GM12878 (cell line): ENCODE measurements around the gene MST1R. TPM values are rescaled to one million over a fixed set of nuclear protein-coding genes. Genes with fewer than 3 reads are reported as not detected.

Experiments
- ATAC-seq: fragments of 200-7000 bp; cut with Tn5 transposase; 3 replicates; pipeline ENCODE4 v1.9.1; 2020; ENCODE audit warnings: mild to moderate bottlenecking, moderate library complexity
- BruUV-seq: library from RNA; stranded (reverse); fragments of 400-500 nt; replicated peaks from 2 replicates; lab custom pipeline; 2021; lab: Mats Ljungman, UMichigan
- CTCF ChIA-PET: fragments of 300-600 bp; sonication (Branson Sonifier 250); formaldehyde crosslinking; extraction: SDS; loops from one replicate; lab custom pipeline; 2021; ENCODE audit warnings: inconsistent platforms; lab: Yijun Ruan, JAX
- POLR2A ChIA-PET: fragments of 350-600 bp; formaldehyde crosslinking; extraction: SDS; loops from one replicate; lab custom pipeline; 2021; ENCODE audit warnings: inconsistent platforms; lab: Charles Lee
- RAD21 ChIA-PET: fragments of 300-600 bp; sonication (Branson Sonifier 250); formaldehyde crosslinking; loops from one replicate; lab custom pipeline; 2023; ENCODE audit warnings: antibody characterized with exemption; ENCODE audit not compliant: unreplicated experiment; lab: Charles Lee
- SMC1A ChIA-PET: fragments of 300-600 bp; sonication (Branson Sonifier 250); formaldehyde crosslinking; loops from one replicate; lab custom pipeline; 2023; ENCODE audit not compliant: unreplicated experiment, uncharacterized antibody; lab: Charles Lee
- DNase-seq: peaks from one replicate; pipeline ENCODE4 v3.0.0-alpha.2; 2011; ENCODE audit warnings: low read depth, low spot score
- FAIRE-seq: peaks from 3 replicates; lab custom pipeline; 2011; peaks lifted over from hg19 to GRCh38; lab: Jason Lieb, UNC
- H2AFZ ChIP-seq: 2 replicates; pipeline ENCODE4 v1.6.0; 2011; ENCODE audit warnings: low read depth, low read length, control low read depth; ENCODE audit not compliant: control insufficient read depth
- H3K27ac ChIP-seq: 2 replicates; pipeline ENCODE4 v1.5.1; 2011; ENCODE audit warnings: control low read depth; ENCODE audit not compliant: control insufficient read depth, insufficient read depth
- H3K27me3 ChIP-seq, 2 experiments: replicated peaks in 1 of 2; 2 replicates each; pipeline versions ENCODE4 v1.6.0 to v1.6.1; 2011; ENCODE audit warnings: low read length in 1 of 2; ENCODE audit not compliant: control insufficient read depth in 2 of 2, insufficient read depth in 2 of 2
- H3K36me3 ChIP-seq, 2 experiments: 2 replicates each; pipeline ENCODE4 v1.5.1; 2011; ENCODE audit warnings: low read length in 1 of 2; ENCODE audit not compliant: control insufficient read depth in 2 of 2, insufficient read depth in 2 of 2
- H3K4me1 ChIP-seq: 2 replicates; pipeline ENCODE4 v1.6.1; 2011; ENCODE audit warnings: mild to moderate bottlenecking, low read length, moderate library complexity, mixed read lengths; ENCODE audit not compliant: control insufficient read depth, insufficient read depth
- H3K4me2 ChIP-seq: 2 replicates; pipeline ENCODE4 v1.6.0; 2011; ENCODE audit warnings: control low read depth; ENCODE audit not compliant: control insufficient read depth, insufficient read depth
- H3K4me3 ChIP-seq: fragments of 200-600 bp; sonication (generic); 2 replicates; pipeline ENCODE4 v1.5.1; 2016
- H3K79me2 ChIP-seq: 2 replicates; pipeline ENCODE4 v1.6.0; 2011; ENCODE audit warnings: low read length; ENCODE audit not compliant: control insufficient read depth, insufficient read depth
- H3K9ac ChIP-seq: 2 replicates; pipeline ENCODE4 v1.8.0; 2011; ENCODE audit warnings: low read length, control low read depth, mixed read lengths; ENCODE audit not compliant: control insufficient read depth, insufficient read depth
- H3K9me3 ChIP-seq: replicated peaks from 3 replicates; pipeline ENCODE4 v1.5.1; 2011; ENCODE audit warnings: mild to moderate bottlenecking, low read length; ENCODE audit not compliant: control insufficient read depth, insufficient read depth
- H4K20me1 ChIP-seq: 2 replicates; pipeline ENCODE4 v1.6.0; 2011; ENCODE audit not compliant: control insufficient read depth, insufficient read depth
- ASH2L ChIP-seq: fragments of 300-600, 200-600 bp; sonication (generic); IDR thresholded peaks from 2 replicates; pipeline ENCODE4 v1.6.1; 2017; ENCODE audit warnings: low read depth, mild to moderate bottlenecking, borderline replicate concordance
- BACH1 ChIP-seq: fragments of 450-650 bp; IDR thresholded peaks from 2 replicates; pipeline ENCODE4 v1.6.1; 2017; ENCODE audit warnings: mild to moderate bottlenecking, borderline replicate concordance
- BHLHE40 ChIP-seq, 2 experiments: fragments of 450-650 bp in 1 of 2; IDR thresholded peaks; 2 replicates each; pipeline ENCODE4 v1.6.1; 2011 to 2017; ENCODE audit warnings: low read depth in 2 of 2, borderline replicate concordance in 1 of 2, improper control_type of control experiment in 1 of 2, low read length in 1 of 2, mild to moderate bottlenecking in 1 of 2
- CBX3 ChIP-seq: fragments of 200-600 bp; sonication (generic); IDR thresholded peaks from 2 replicates; pipeline ENCODE4 v1.6.1; 2016; ENCODE audit warnings: low read depth, borderline replicate concordance
- CHD2 ChIP-seq: IDR thresholded peaks from 2 replicates; pipeline ENCODE4 v1.6.1; 2011; ENCODE audit warnings: low read depth, low read length, improper control_type of control experiment, borderline replicate concordance
- EED ChIP-seq: sonication (generic); IDR thresholded peaks from 2 replicates; pipeline ENCODE4 v1.6.1; 2016; ENCODE audit warnings: antibody characterized with exemption, low read depth
- GABPA ChIP-seq: IDR thresholded peaks from 2 replicates; pipeline ENCODE4 v1.6.1; 2014; ENCODE audit warnings: antibody characterized with exemption, low read depth, mild to moderate bottlenecking, inconsistent platforms
- HCFC1 ChIP-seq: fragments of 150-350 bp; IDR thresholded peaks from 2 replicates; pipeline ENCODE4 v1.6.1; 2014; ENCODE audit warnings: low read length
- IRF5 ChIP-seq: fragments of 450-650 bp; IDR thresholded peaks from 2 replicates; pipeline ENCODE4 v1.6.1; 2017; ENCODE audit warnings: borderline replicate concordance
- NRF1 ChIP-seq: conservative IDR thresholded peaks from 2 replicates; pipeline ENCODE4 v1.6.1; 2011; ENCODE audit warnings: mild to moderate bottlenecking, low read depth, low read length, improper control_type of control experiment
- PML ChIP-seq: IDR thresholded peaks from 2 replicates; pipeline ENCODE4 v1.6.1; 2012; ENCODE audit warnings: low read length, inconsistent platforms
- POLR2AphosphoS5 ChIP-seq: IDR thresholded peaks from 2 replicates; pipeline ENCODE4 v1.6.1; 2011; ENCODE audit warnings: mild to moderate bottlenecking, low read length, inconsistent platforms
- SMAD1 ChIP-seq: fragments of 450-650 bp; IDR thresholded peaks from 2 replicates; pipeline ENCODE4 v1.6.1; 2018; ENCODE audit warnings: mild to moderate bottlenecking, low read depth; ENCODE audit not compliant: partially characterized antibody
- SREBF2 ChIP-seq: IDR thresholded peaks from 2 replicates; pipeline ENCODE4 v1.6.1; 2012; ENCODE audit warnings: mild to moderate bottlenecking, low read length
- TCF12 ChIP-seq: IDR thresholded peaks from 2 replicates; pipeline ENCODE4 v1.6.1; 2011; ENCODE audit warnings: low read depth, mild to moderate bottlenecking, low read length
- ZBTB33 ChIP-seq: fragments of 450-650 bp; IDR thresholded peaks from 2 replicates; pipeline ENCODE4 v1.6.1; 2017; ENCODE audit warnings: mild to moderate bottlenecking
- ZNF274 ChIP-seq: IDR thresholded peaks from one replicate; pipeline ENCODE4 v1.8.0; 2011; ENCODE audit not compliant: insufficient read length, insufficient read depth
- WGBS: methylation state at CpG from one replicate; pipeline ENCODE4 v1.1.6; 2016; ENCODE audit warnings: low lambda C conversion rate; ENCODE audit not compliant: insufficient replicate concordance, insufficient coverage; ENCODE audit errors: missing lambda C conversion rate; 5-methylcytosine and 5-hydroxymethylcytosine counted together
- in situ Hi-C: fragments of 300-500 bp; cut with MboI; formaldehyde crosslinking; loops from 9 replicates; pipeline ENCODE4 v1.14.3; 2018; ENCODE audit warnings: mixed read lengths
- intact Hi-C: fragments of 100-400 bp; cut with micrococcal nuclease; formaldehyde crosslinking; loops from one replicate; pipeline ENCODE4 v1.14.2; 2022; ENCODE audit not compliant: unreplicated experiment
- polyA plus RNA-seq, 11 experiments: library from polyadenylated mRNA; depleted of rRNA in 4 of 11; unstranded in 6 of 11; stranded (reverse) in 5 of 11; fragments of >200 nt; fragmentation: Nextera tagmentation in 4 of 11; fragmentation: Illumina TruSeq in 1 of 11; extraction: Ambion mirVana in 4 of 11; extraction: Trizol in 1 of 11; gene quantifications; 1 replicate in 1 of 11; 2 replicates in 10 of 11; pipeline versions ENCODE4 v1.2.1 to v1.2.3, GENCODE V29; 2011 to 2016; ENCODE audit warnings: inconsistent platforms in 2 of 11, missing spikeins in 2 of 11, low read depth in 1 of 11
- total RNA-seq, 4 experiments: library from RNA; depleted of rRNA in 3 of 4; stranded (reverse); fragments of >200 nt in 3 of 4; fragmentation: Illumina TruSeq in 1 of 4; extraction: Trizol in 1 of 4; gene quantifications; 2 replicates each; pipeline versions ENCODE4 v1.2.1 to v1.2.3, GENCODE V29; 2013 to 2021
- TF ChIP-seq, protein P1 (sequence below): IDR thresholded peaks from 2 replicates; pipeline ENCODE4 v1.6.1; 2011; ENCODE audit warnings: mild to moderate bottlenecking, low read depth, low read length, moderate library complexity; ENCODE audit not compliant: insufficient replicate concordance

Gene MST1R
- total and polyA plus RNA-seq, 10 of the 15 experiments (the other 5 are each of a cell fraction or from before 2014, with no cell fraction given) = 0.40 to 5.6 (median 1.2) TPM

GRCh38 chr3:49926117-49926728, 22.6 kb upstream of the MST1R start:
- no peak overlapping the region for H3K9ac ChIP-seq
- intact Hi-C loops (no loop called here), in situ Hi-C loops (no loop called here)
- DNase-seq (no peak), FAIRE-seq (no peak), ATAC-seq (no peak)
- no peaks in the 10 kb centered on the region for H3K27me3 ChIP-seq
- CTCF ChIA-PET = no interaction called here
- H3K36me3 ChIP-seq = no peaks in the 10 kb centered on the region
- POLR2A ChIA-PET = interaction anchor here (0.6 kb wide), 1 partner anchor 183 kb away, joined by 6 read pairs; no protein-coding TSS in a partner anchor
- H3K9me3 ChIP-seq = no peaks in the 10 kb centered on the region
- no peak for TF ChIP-seq TCF12
- TF ChIP-seq CHD2 = no peak
- TF ChIP-seq NRF1 = no peak
- no peak for TF ChIP-seq GABPA
- TF ChIP-seq HCFC1 = no peak
- TF ChIP-seq EED = no peak
- TF ChIP-seq BACH1 = no peak
- no peak for TF ChIP-seq SMAD1
- no peak for TF ChIP-seq ZBTB33
- TF ChIP-seq IRF5 = no peak
- no peak for TF ChIP-seq SREBF2
- TF ChIP-seq CBX3 = no peak
- TF ChIP-seq PML = no peak
- TF ChIP-seq, protein P1, sequence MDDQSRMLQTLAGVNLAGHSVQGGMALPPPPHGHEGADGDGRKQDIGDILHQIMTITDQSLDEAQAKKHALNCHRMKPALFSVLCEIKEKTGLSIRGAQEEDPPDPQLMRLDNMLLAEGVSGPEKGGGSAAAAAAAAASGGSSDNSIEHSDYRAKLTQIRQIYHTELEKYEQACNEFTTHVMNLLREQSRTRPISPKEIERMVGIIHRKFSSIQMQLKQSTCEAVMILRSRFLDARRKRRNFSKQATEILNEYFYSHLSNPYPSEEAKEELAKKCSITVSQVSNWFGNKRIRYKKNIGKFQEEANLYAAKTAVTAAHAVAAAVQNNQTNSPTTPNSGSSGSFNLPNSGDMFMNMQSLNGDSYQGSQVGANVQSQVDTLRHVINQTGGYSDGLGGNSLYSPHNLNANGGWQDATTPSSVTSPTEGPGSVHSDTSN = no peak
- no peak for TF ChIP-seq ZNF274
- no peak for TF ChIP-seq POLR2AphosphoS5
- TF ChIP-seq ASH2L = no peak
- no peak for TF ChIP-seq BHLHE40 (IDR thresholded peaks at IDR 0.05; ENCODE audit: borderline replicate concordance in 1 of 2, low read depth in 2 of 2, low read length in 1 of 2)
- no peaks in the 10 kb centered on the region; the same call in 1 of the 2 replicates for H3K4me1 ChIP-seq
- RAD21 ChIA-PET = no interaction called here
- no peak overlapping the region for H3K27ac ChIP-seq
- BruUV-seq = no TSS peak
- no peaks in the 10 kb centered on the region for H4K20me1 ChIP-seq
- no peak overlapping the region for H2AFZ ChIP-seq
- H3K79me2 ChIP-seq = no peaks in the 10 kb centered on the region
- 78% methylated on average over 4 of the region's 4 CpGs for WGBS
- SMC1A ChIA-PET = no interaction called here
- no peak overlapping the region for H3K4me3 ChIP-seq
- no peak overlapping the region for H3K4me2 ChIP-seq
